HTR-8/SVneo (cell line): Measurements from ENCODE around the gene DIRAS2.

ENCODE experiments used
- DNase-seq: peaks from one replicate; pipeline ENCODE4 v3.0.0; 2011; ENCODE audit warnings: low spot score, mixed read lengths; ENCODE audit not compliant: insufficient read length
- FAIRE-seq: peaks from 2 replicates; lab custom pipeline; 2011; peaks lifted over from hg19 to GRCh38; lab: Jason Lieb, UNC

The DIRAS2 gene

DNA sequence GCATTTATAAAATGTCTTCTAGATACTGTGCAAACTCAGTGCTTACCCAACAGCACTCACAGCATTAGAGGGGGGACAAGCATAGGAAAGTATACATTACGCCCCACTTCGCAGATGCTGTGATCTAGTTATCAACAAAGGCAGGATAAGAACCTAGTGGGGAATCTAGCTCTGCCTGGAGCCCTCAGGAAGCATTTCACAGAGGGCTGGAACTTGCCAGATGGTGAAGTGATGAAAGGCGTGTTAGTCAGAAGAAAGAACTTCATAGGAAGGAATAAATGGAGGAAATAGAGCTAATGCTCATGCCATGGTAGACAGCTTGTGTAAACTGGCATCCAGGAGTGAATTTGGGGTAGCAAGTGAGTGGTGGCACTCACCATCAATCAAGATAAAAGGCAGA is 25.8 kb downstream of the DIRAS2 start:
- DNase-seq (no peak), FAIRE-seq (no peak)

GRCh38 chr9:90613502-90613901 is 29.1 kb downstream of the DIRAS2 start:
- DNase-seq (no peak), FAIRE-seq (no peak)

GRCh38 chr9:90612957-90613356 is 29.7 kb downstream of the DIRAS2 start:
- no peak for DNase-seq
- FAIRE-seq: no peak

GRCh38 chr9:90611568-90611967 is 31.1 kb downstream of the DIRAS2 start:
- FAIRE-seq (no peak), DNase-seq (no peak)

DNA sequence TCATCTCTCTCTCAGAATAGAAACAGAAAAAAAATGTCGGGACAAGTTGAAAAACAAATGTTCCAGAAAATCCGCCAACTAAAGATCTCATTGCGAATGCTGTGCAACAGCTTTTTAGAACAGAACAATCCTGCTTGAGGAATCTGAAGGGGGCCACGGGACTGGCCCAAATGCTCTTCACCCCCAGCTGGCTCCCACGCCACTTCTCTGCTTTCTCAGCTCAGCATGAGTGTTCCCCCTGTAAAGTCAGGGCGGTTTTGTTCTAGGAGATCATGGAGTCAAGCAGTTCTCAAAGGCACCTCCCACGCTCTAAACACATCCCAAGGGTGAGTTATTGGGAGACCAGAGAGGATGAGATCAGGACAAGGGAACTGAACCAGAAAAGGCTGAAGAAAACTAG is 31.5 kb downstream of the DIRAS2 start:
- no peak for FAIRE-seq
- DNase-seq: no peak

DNA sequence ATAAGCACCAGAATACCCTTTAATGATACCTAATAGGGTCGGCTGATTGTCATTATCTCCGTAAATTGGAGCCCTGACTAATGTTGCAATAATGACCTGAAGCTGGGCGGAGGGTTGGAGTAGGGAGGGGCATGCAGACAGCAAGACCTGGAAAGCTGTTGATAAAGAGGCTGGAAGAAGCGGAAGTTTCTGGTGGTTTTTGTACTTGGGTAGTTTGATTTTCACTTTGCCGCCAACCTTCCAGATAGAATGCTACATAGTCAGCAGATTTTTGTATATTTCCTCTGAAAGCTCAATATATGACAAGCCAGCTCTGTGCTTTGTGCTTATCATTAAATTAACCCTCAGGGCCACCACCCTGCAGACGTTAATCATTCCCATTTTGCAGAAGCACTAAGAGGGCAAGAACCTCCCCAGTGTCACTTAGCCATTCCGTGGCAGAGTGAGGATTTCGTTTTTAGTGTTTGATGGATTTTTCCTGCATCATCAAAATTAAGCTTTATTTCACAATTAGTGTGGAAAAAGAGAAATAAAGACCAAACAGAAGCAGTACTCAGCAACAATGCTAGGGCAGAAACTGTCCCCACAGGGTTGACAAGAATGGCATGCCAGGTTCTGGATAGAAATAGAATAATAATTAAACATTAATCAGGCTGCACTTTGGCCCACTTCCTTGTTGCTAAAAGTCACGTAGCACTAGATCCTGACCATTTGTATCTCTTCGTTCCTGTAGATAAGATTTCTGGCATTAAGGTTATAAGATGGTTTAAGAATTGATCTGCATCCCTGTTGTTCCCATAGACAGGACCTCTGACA is 34.7 kb downstream of the DIRAS2 start:
- no peak for DNase-seq

GRCh38 chr9:90600029-90600428 is 42.6 kb downstream of the DIRAS2 start:
- DNase-seq: no peak
- no peak for FAIRE-seq

More for the DNA sequence above, 34.7 kb downstream of the DIRAS2 start:
- no peak for FAIRE-seq

GRCh38 chr9:90598191-90598590 is 44.4 kb downstream of the DIRAS2 start:
- FAIRE-seq: no peak

GRCh38 chr9:90593646-90594045 is 49.0 kb downstream of the DIRAS2 start:
- no peak for DNase-seq
- no peak for FAIRE-seq

More at GRCh38 chr9:90598191-90598590, 44.4 kb downstream of the DIRAS2 start:
- no peak for DNase-seq

- DNase-seq (no peak), FAIRE-seq (no peak)
These were observed 62.0 kb downstream of the DIRAS2 start for GRCh38 chr9:90580576-90580975.

- no peak for FAIRE-seq
- no peak for DNase-seq
These were observed 63.4 kb downstream of the DIRAS2 start for GRCh38 chr9:90579181-90579580.

DNA sequence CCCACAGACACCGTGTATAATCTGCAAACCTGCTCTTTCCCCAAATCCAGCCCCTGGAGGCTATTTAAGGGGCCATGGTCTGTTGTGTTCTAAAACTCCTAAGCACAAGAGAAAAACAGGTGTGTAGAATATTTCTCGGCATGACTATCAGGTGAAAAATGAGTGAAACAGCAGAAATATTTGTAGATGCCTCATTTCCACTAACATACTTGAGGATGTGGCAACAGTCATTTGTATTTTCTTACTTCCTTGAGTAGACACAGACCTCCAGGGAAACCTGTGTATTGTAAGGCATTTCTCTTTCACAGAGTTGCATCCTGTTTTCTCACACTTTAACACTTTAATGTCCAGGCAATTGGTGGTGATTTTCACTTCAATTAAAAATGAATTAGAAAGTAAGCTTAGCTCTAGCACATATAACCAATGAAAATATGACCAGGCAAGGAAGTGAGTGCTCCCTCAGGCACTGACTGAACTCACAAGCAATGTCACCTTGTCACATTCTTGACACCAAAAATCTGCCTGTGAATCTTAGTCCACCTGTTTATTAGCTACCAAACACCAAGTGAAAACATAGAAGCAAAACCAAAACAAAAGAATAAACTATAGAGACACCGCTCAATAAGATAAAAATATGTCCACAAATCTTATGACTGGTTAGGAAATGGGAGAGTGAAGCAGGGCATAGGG is 64.4 kb downstream of the DIRAS2 start:
- DNase-seq: no peak
- no peak for FAIRE-seq

GRCh38 chr9:90569511-90569910 is 73.1 kb downstream of the DIRAS2 start:
- DNase-seq: no peak
- no peak for FAIRE-seq

GRCh38 chr9:90568667-90569066 is 74.0 kb downstream of the DIRAS2 start:
- FAIRE-seq (no peak), DNase-seq (no peak)

- FAIRE-seq (no peak), DNase-seq (no peak)
These were observed 80.4 kb downstream of the DIRAS2 start for GRCh38 chr9:90562229-90562628.
